Measurements from ENCODE around the gene ZRANB3. TPM values are rescaled to one million over a fixed set of nuclear protein-coding genes. Genes with fewer than 3 reads are reported as not detected.

Gene ZRANB3
- total and polyA plus RNA-seq, 2 of the 13 experiments (the other 11 are each of a cell fraction or from before 2014, with no cell fraction given), result 5.8 to 25.2 TPM

GRCh38 chr2:135091681-135092080 is 439.3 kb downstream of the ZRANB3 start (continued):
- TF ChIP-seq HNF4A (CRISPR knock-in tag; IDR thresholded peaks at IDR 0.05) (peak; percentile 93), NFE2L2 (IDR thresholded peaks at IDR 0.05; ENCODE audit: low read length) (peak; percentile 87), CSRNP1 (CRISPR knock-in tag; IDR thresholded peaks at IDR 0.05) (no peak), CEBPG (CRISPR knock-in tag; IDR thresholded peaks at IDR 0.05) (no peak), ZNF850 (CRISPR knock-in tag; conservative IDR thresholded peaks at IDR 0.05) (no peak), SSRP1 (CRISPR knock-in tag; IDR thresholded peaks at IDR 0.05) (no peak), CREB1 (IDR thresholded peaks at IDR 0.05) (no peak), CREB1 (CRISPR knock-in tag; IDR thresholded peaks at IDR 0.05) (no peak; the same call in 1 of the 2 replicates), SMARCE1 (IDR thresholded peaks at IDR 0.05; ENCODE audit: borderline replicate concordance) (no peak), ZNF225 (CRISPR knock-in tag; IDR thresholded peaks at IDR 0.05) (no peak), TEAD3 (CRISPR knock-in tag; optimal IDR thresholded peaks at IDR 0.05; ENCODE audit: borderline replicate concordance) (no peak), TEF (CRISPR knock-in tag; IDR thresholded peaks at IDR 0.05) (no peak), ZNF746 (CRISPR knock-in tag; IDR thresholded peaks at IDR 0.05) (no peak), ZNF468 (CRISPR knock-in tag; IDR thresholded peaks at IDR 0.05) (no peak), JDP2 (CRISPR knock-in tag; IDR thresholded peaks at IDR 0.05; ENCODE audit: borderline replicate concordance) (no peak), ZNF430 (CRISPR knock-in tag; IDR thresholded peaks at IDR 0.05) (no peak), PPARG (CRISPR knock-in tag; conservative IDR thresholded peaks at IDR 0.05) (0 out of 2 replicates have a peak, but pooled peaks have one; percentile 40), LCORL (IDR thresholded peaks at IDR 0.05) (peak; percentile 72; the same call in 1 of the 2 replicates), LCORL (CRISPR knock-in tag; IDR thresholded peaks at IDR 0.05) (peak; percentile 49; the same call in 1 of the 2 replicates), FUBP1 (CRISPR knock-in tag; IDR thresholded peaks at IDR 0.05; ENCODE audit: borderline replicate concordance) (no peak), SRF (IDR thresholded peaks at IDR 0.05; ENCODE audit: low read depth, low read length) (no peak), MED1 (CRISPR knock-in tag; IDR thresholded peaks at IDR 0.05) (0 out of 2 replicates have a peak, but pooled peaks have one; percentile 20), JUND (CRISPR knock-in tag; IDR thresholded peaks at IDR 0.05) (no peak), HMG20A (CRISPR knock-in tag; IDR thresholded peaks at IDR 0.05; ENCODE audit: borderline replicate concordance) (peak; percentile 69; the same call in 1 of the 2 replicates), ZNF335 (CRISPR knock-in tag; IDR thresholded peaks at IDR 0.05) (no peak), KLF13 (CRISPR knock-in tag; IDR thresholded peaks at IDR 0.05) (no peak), ZNF619 (CRISPR knock-in tag; IDR thresholded peaks at IDR 0.05) (no peak), SOX6 (IDR thresholded peaks at IDR 0.05) (no peak), SOX6 (CRISPR knock-in tag; IDR thresholded peaks at IDR 0.05) (no peak), KAT8 (CRISPR knock-in tag; IDR thresholded peaks at IDR 0.05) (no peak; the same call in 1 of the 2 replicates), ZKSCAN5 (CRISPR knock-in tag; IDR thresholded peaks at IDR 0.05) (no peak), ZNF547 (CRISPR knock-in tag; IDR thresholded peaks at IDR 0.05) (no peak), HNRNPL (IDR thresholded peaks at IDR 0.05; ENCODE audit: low read depth, low read length) (no peak)

Measured in HepG2 (cell line).